T-cell (primary cell): ENCODE results near the gene SHISAL1. TPM values are rescaled to one million over a fixed set of nuclear protein-coding genes. Genes with fewer than 3 reads are reported as not detected.

ENCODE experiments used
- ATAC-seq, 4 experiments: fragments of 200-7000 bp in 3 of 4; fragments of 150-1000 bp in 1 of 4; cut with Tn5 transposase; replicated peaks in 1 of 4; 1 replicate in 3 of 4; 2 replicates in 1 of 4; pipeline ENCODE4 v1.10.0; 2021; ENCODE audit warnings: moderate library complexity in 3 of 4, mild to moderate bottlenecking in 2 of 4, moderate number of reproducible peaks in 1 of 4
- CTCF ChIA-PET, 2 donors: fragments of 300-600 bp; sonication (Branson Sonifier 250); formaldehyde crosslinking; loops; one replicate each; lab custom pipeline; 2022; ENCODE audit warnings: antibody characterized with exemption in 2 of 2; lab: Charles Lee
- POLR2A ChIA-PET, 2 donors: fragments of 300-600 bp; sonication (Branson Sonifier 250); formaldehyde crosslinking; loops; one replicate each; lab custom pipeline; 2022; ENCODE audit warnings: antibody characterized with exemption in 2 of 2; lab: Charles Lee
- DNase-seq, 35 experiments: peaks; one replicate each; pipeline versions ENCODE4 v3.0.0 to v3.0.0-alpha.2; 2013 to 2023
- H3K27ac ChIP-seq: one replicate; pipeline ENCODE4 v1.5.1; 2013; ENCODE audit warnings: low read length
- H3K27me3 ChIP-seq, 2 experiments: replicated peaks in 1 of 2; 1 replicate in 1 of 2; 2 replicates in 1 of 2; pipeline versions ENCODE4 v1.6.1 to v1.7.0; 2013; ENCODE audit warnings: low read length in 1 of 2, mixed read lengths in 1 of 2; ENCODE audit not compliant: control insufficient read depth in 2 of 2, insufficient read depth in 2 of 2; ENCODE audit errors: extremely low read depth in 1 of 2
- H3K36me3 ChIP-seq, 2 donors: 1 replicate in 1 of 2; 2 replicates in 1 of 2; pipeline versions ENCODE4 v1.6.1 to v1.7.0; 2013; ENCODE audit warnings: low read length in 1 of 2; ENCODE audit not compliant: control insufficient read depth in 2 of 2, insufficient read depth in 1 of 2; ENCODE audit errors: extremely low read depth in 1 of 2
- H3K4me1 ChIP-seq, 2 experiments: 1 replicate in 1 of 2; 2 replicates in 1 of 2; pipeline versions ENCODE4 v1.6.1 to v1.7.0; 2013; ENCODE audit warnings: low read length in 2 of 2, mixed read lengths in 1 of 2; ENCODE audit not compliant: insufficient read depth in 2 of 2, control insufficient read depth in 1 of 2; ENCODE audit errors: extremely low read depth in 1 of 2
- H3K4me3 ChIP-seq, 2 donors: 1 replicate in 1 of 2; 2 replicates in 1 of 2; pipeline versions ENCODE4 v1.5.1 to v1.7.0; 2013; ENCODE audit warnings: mild to moderate bottlenecking in 2 of 2, low read length in 1 of 2, moderate library complexity in 1 of 2; ENCODE audit not compliant: control insufficient read depth in 1 of 2; ENCODE audit errors: extremely low read depth in 1 of 2
- H3K9me3 ChIP-seq: 2 replicates; pipeline ENCODE4 v1.7.0; 2013
- H3K27ac Mint-ChIP-seq, 2 donors: one replicate each; pipeline ENCODE4 v1.8.0; 2020 to 2021; ENCODE audit warnings: mild to moderate bottlenecking in 2 of 2, mixed read lengths in 2 of 2
- H3K27me3 Mint-ChIP-seq, 2 donors: one replicate each; pipeline ENCODE4 v1.8.0; 2021 to 2022; ENCODE audit warnings: mixed read lengths in 2 of 2
- H3K36me3 Mint-ChIP-seq: one replicate; pipeline ENCODE4 v1.8.0; 2021; ENCODE audit warnings: mixed read lengths
- H3K4me1 Mint-ChIP-seq, 3 donors: one replicate each; pipeline ENCODE4 v1.8.0; 2020 to 2022; ENCODE audit warnings: mixed read lengths in 3 of 3, mild to moderate bottlenecking in 1 of 3
- H3K4me3 Mint-ChIP-seq, 3 donors: one replicate each; pipeline ENCODE4 v1.8.0; 2020 to 2022; ENCODE audit warnings: mild to moderate bottlenecking in 3 of 3, mixed read lengths in 3 of 3, moderate library complexity in 3 of 3
- H3K9me3 Mint-ChIP-seq, 3 donors: one replicate each; pipeline ENCODE4 v1.8.0; 2020 to 2022; ENCODE audit warnings: mixed read lengths in 3 of 3
- WGBS: methylation state at CpG from one replicate; pipeline ENCODE4 v1.1.5; 2013; ENCODE audit warnings: missing lambda C conversion rate; ENCODE audit not compliant: insufficient coverage; 5-methylcytosine and 5-hydroxymethylcytosine counted together
- total RNA-seq, 35 experiments: library from RNA in 6 of 35; stranded (reverse) in 6 of 35; fragments of 120-200 nt in 1 of 35; gene quantifications; one replicate each; pipeline versions ENCODE4 v1.2.1 to v1.2.4 and lab custom pipeline; 2013 to 2026

Gene SHISAL1
- total RNA-seq, 5 donors from 2014 or later (not counting 1 experiment from before 2014, with no cell fraction given), result 0.03 to 0.06 TPM; not detected in 3

- ChIA-PET POLR2A (no interaction called here), CTCF (no interaction called here)
- 67% methylated on average over 1 of the region's 3 CpGs for WGBS
- Mint-ChIP-seq H3K9me3 (no peaks in the 10 kb centered on the region), H3K27me3 (peaks cover 0 to 5% of the 10 kb centered on the region in 2 donors), H3K36me3 (no peaks in the 10 kb centered on the region), H3K4me3 (no peak overlapping the region), H3K4me1 (no peaks in the 10 kb centered on the region), H3K27ac (no peak overlapping the region)
- Histone ChIP-seq H3K27me3 (peaks cover 0 to 32% of the 10 kb centered on the region in 2 experiments), H3K4me1 (no peaks in the 10 kb centered on the region), H3K36me3 (no peaks in the 10 kb centered on the region), H3K27ac (no peak overlapping the region), H3K9me3 (no peaks in the 10 kb centered on the region), H3K4me3 (no peak overlapping the region)
- DNase-seq (no peak), ATAC-seq (no peak)
Observed at GRCh38 chr22:44345872-44346271, 33.1 kb upstream of the SHISAL1 start.

DNA sequence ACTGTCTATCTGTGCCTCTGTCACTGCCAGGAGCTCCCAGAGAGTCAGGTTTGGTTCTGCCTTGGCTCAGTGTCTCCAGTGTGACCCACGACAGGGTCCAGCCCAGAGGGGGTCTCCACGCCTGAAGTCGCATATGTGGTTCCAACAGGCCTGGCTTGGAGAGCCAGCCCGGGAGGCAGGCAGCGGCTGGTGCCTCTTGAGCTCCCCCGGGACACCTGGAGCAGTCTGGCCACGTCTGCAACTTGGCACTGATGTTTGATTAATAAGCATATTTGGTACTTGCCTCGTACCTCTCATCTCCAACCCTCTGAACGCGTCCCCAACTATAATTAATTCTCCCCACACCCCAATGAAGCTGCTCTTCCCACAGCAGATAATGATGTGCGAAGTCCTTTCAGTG is 31.7 kb upstream of the SHISAL1 start:
- Mint-ChIP-seq H3K9me3 (no peaks in the 10 kb centered on the region), H3K27ac (no peak overlapping the region), H3K36me3 (no peaks in the 10 kb centered on the region), H3K27me3 (peaks cover 0 to 3% of the 10 kb centered on the region in 2 donors), H3K4me3 (no peak overlapping the region), H3K4me1 (no peaks in the 10 kb centered on the region)
- Histone ChIP-seq H3K9me3 (no peaks in the 10 kb centered on the region), H3K27ac (no peak overlapping the region), H3K4me1 (no peaks in the 10 kb centered on the region), H3K36me3 (no peaks in the 10 kb centered on the region), H3K27me3 (peaks cover 0 to 22% of the 10 kb centered on the region in 2 experiments), H3K4me3 (no peak overlapping the region)
- ATAC-seq (no peak), DNase-seq (no peak)
- 80% methylated on average over 3 of the region's 11 CpGs for WGBS
- CTCF ChIA-PET, result no interaction called here
- POLR2A ChIA-PET, result no interaction called here

- POLR2A ChIA-PET, result no interaction called here
- Histone ChIP-seq H3K4me3 (no peak overlapping the region), H3K9me3 (no peaks in the 10 kb centered on the region), H3K36me3 (no peaks in the 10 kb centered on the region), H3K27ac (no peak overlapping the region), H3K4me1 (no peaks in the 10 kb centered on the region), H3K27me3 (peaks cover 0 to 15% of the 10 kb centered on the region in 2 experiments)
- no peak overlapping the region for H3K27ac Mint-ChIP-seq
- H3K36me3 Mint-ChIP-seq, result no peaks in the 10 kb centered on the region
- no peak for ATAC-seq
- H3K9me3 Mint-ChIP-seq, result no peaks in the 10 kb centered on the region
- 85% methylated on average over 4 of the region's 5 CpGs for WGBS
- no peaks in the 10 kb centered on the region for H3K4me1 Mint-ChIP-seq
- no peak overlapping the region for H3K4me3 Mint-ChIP-seq
- DNase-seq, result no peak
- H3K27me3 Mint-ChIP-seq, result no peaks in the 10 kb centered on the region
- CTCF ChIA-PET, result no interaction called here
Observed at GRCh38 chr22:44342347-44342956, 29.7 kb upstream of the SHISAL1 start.

GRCh38 chr22:44341431-44342346 is 28.9 kb upstream of the SHISAL1 start:
- H3K4me1 ChIP-seq, result no peaks in the 10 kb centered on the region
- no peak overlapping the region for H3K4me3 ChIP-seq
- H3K4me1 Mint-ChIP-seq, result no peaks in the 10 kb centered on the region
- H3K9me3 Mint-ChIP-seq, result no peaks in the 10 kb centered on the region
- CTCF ChIA-PET, result no interaction called here
- peaks cover 0 to 11% of the 10 kb centered on the region in 2 experiments for H3K27me3 ChIP-seq
- H3K36me3 Mint-ChIP-seq, result no peaks in the 10 kb centered on the region
- no peak overlapping the region for H3K27ac ChIP-seq
- POLR2A ChIA-PET, result no interaction called here
- no peak overlapping the region for H3K27ac Mint-ChIP-seq
- DNase-seq (no peak), ATAC-seq (no peak)
- H3K27me3 Mint-ChIP-seq, result no peaks in the 10 kb centered on the region
- H3K9me3 ChIP-seq, result no peaks in the 10 kb centered on the region
- 85% methylated on average over 13 of the region's 17 CpGs for WGBS
- H3K36me3 ChIP-seq, result no peaks in the 10 kb centered on the region
- no peak overlapping the region for H3K4me3 Mint-ChIP-seq

GRCh38 chr22:44340271-44341239 is 27.8 kb upstream of the SHISAL1 start:
- H3K27ac Mint-ChIP-seq, result no peak overlapping the region
- no peaks in the 10 kb centered on the region for H3K4me1 Mint-ChIP-seq
- H3K27me3 ChIP-seq, result peaks cover 0 to 18% of the 10 kb centered on the region in 2 experiments
- ATAC-seq, result no peak
- H3K4me3 ChIP-seq, result no peak overlapping the region
- no peak overlapping the region for H3K4me3 Mint-ChIP-seq
- H3K9me3 ChIP-seq, result no peaks in the 10 kb centered on the region
- CTCF ChIA-PET, result no interaction called here
- DNase-seq, result no peak
- no peaks in the 10 kb centered on the region for H3K9me3 Mint-ChIP-seq
- H3K27me3 Mint-ChIP-seq, result no peaks in the 10 kb centered on the region
- no peaks in the 10 kb centered on the region for H3K4me1 ChIP-seq
- H3K36me3 ChIP-seq, result no peaks in the 10 kb centered on the region
- POLR2A ChIA-PET, result no interaction called here
- 87% methylated on average over 19 of the region's 21 CpGs for WGBS
- no peaks in the 10 kb centered on the region for H3K36me3 Mint-ChIP-seq
- no peak overlapping the region for H3K27ac ChIP-seq

DNA sequence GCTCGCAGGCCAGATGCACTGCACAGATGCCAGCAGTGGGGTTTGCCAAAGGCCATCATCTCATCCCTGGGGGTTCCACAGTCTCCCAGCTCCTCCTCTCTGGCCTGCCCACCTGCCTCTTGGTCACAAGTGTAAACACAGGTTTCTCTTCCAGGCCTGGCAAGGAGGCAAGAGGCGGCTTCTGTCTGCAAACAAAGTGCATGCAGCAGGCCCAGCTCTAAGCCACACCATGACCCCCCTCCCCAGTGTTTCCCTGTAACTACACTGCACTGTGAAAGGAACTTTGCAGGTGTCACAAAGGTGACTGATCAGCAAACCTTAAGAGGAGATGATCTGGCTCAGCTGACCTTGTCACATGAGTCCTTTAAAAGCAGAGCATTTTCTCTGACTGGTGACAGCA is 26.2 kb upstream of the SHISAL1 start:
- CTCF ChIA-PET, result no interaction called here

More for the DNA sequence above, 26.2 kb upstream of the SHISAL1 start:
- no peak overlapping the region for H3K27ac Mint-ChIP-seq
- peaks cover 0 to 32% of the 10 kb centered on the region in 2 experiments for H3K27me3 ChIP-seq
- no peak overlapping the region for H3K4me3 ChIP-seq
- no peak overlapping the region for H3K27ac ChIP-seq
- H3K9me3 Mint-ChIP-seq, result no peaks in the 10 kb centered on the region
- no peak overlapping the region for H3K4me3 Mint-ChIP-seq
- ATAC-seq (no peak), DNase-seq (no peak)
- no peaks in the 10 kb centered on the region for H3K27me3 Mint-ChIP-seq
- no peaks in the 10 kb centered on the region for H3K9me3 ChIP-seq
- no peaks in the 10 kb centered on the region for H3K36me3 Mint-ChIP-seq
- POLR2A ChIA-PET, result no interaction called here
- H3K4me1 ChIP-seq, result no peaks in the 10 kb centered on the region
- H3K36me3 ChIP-seq, result no peaks in the 10 kb centered on the region
- H3K4me1 Mint-ChIP-seq, result no peaks in the 10 kb centered on the region
- WGBS, result 58% methylated on average over 2 of the region's 2 CpGs
